Measurements from ENCODE around the gene NKD1.

NKD1 gene

GRCh38 chr16:50634090-50634489 is 85.9 kb downstream of the NKD1 start:
- no peak for DNase-seq

GRCh38 chr16:50634947-50635346 is 86.8 kb downstream of the NKD1 start:
- DNase-seq = no peak

- peak; percentile 11 for DNase-seq
These were observed 87.6 kb downstream of the NKD1 start for GRCh38 chr16:50635505-50636392.

GRCh38 chr16:50636753-50637374 is 88.7 kb downstream of the NKD1 start:
- DNase-seq = no peak

GRCh38 chr16:50637716-50638602 is 89.8 kb downstream of the NKD1 start:
- no peak for DNase-seq

- DNase-seq = no peak
These were observed 90.8 kb downstream of the NKD1 start for GRCh38 chr16:50638816-50639670.

GRCh38 chr16:50640391-50640790 is 92.2 kb downstream of the NKD1 start:
- no peak for DNase-seq

GRCh38 chr16:50640919-50641817 is 93.0 kb downstream of the NKD1 start:
- DNase-seq = no peak

GRCh38 chr16:50641818-50642187 is 93.6 kb downstream of the NKD1 start:
- no peak for DNase-seq

- no peak for DNase-seq
These were observed 94.2 kb downstream of the NKD1 start for GRCh38 chr16:50642349-50642748.

- no peak for DNase-seq
These were observed 95.0 kb downstream of the NKD1 start for GRCh38 chr16:50643192-50643591.

GRCh38 chr16:50644245-50644644 is 96.0 kb downstream of the NKD1 start:
- no peak for DNase-seq

- peak; percentile 54 for DNase-seq
These were observed 96.5 kb downstream of the NKD1 start for GRCh38 chr16:50644729-50645128.

GRCh38 chr16:50645563-50646220 is 97.5 kb downstream of the NKD1 start:
- DNase-seq = no peak

- no peak for DNase-seq
These were observed 98.1 kb downstream of the NKD1 start for GRCh38 chr16:50646345-50646744.

- no peak for DNase-seq
These were observed 103.7 kb downstream of the NKD1 start for GRCh38 chr16:50651835-50652438.

GRCh38 chr16:50652836-50653425 is 104.7 kb downstream of the NKD1 start:
- DNase-seq = no peak

- DNase-seq = no peak
These were observed 105.7 kb downstream of the NKD1 start for GRCh38 chr16:50653633-50654519.

GRCh38 chr16:50655558-50656055 is 107.4 kb downstream of the NKD1 start:
- no peak for DNase-seq

Measured in CD4-positive, alpha-beta T cell treated with Interleukin-17A for 1 hour (primary cell).